Ishikawa (cell line): Measurements from ENCODE around the gene LAD1.

ENCODE experiments used
- CEBPB ChIP-seq: IDR thresholded peaks from 2 replicates; pipeline ENCODE4 v1.6.1; 2012
- CREB1 ChIP-seq: IDR thresholded peaks from 2 replicates; pipeline ENCODE4 v1.6.1; 2012; ENCODE audit warnings: low read depth
- EGR1 ChIP-seq: IDR thresholded peaks from 2 replicates; pipeline ENCODE4 v1.6.1; 2012
- EP300 ChIP-seq: IDR thresholded peaks from 2 replicates; pipeline ENCODE4 v1.6.1; 2012; ENCODE audit warnings: borderline replicate concordance
- FOXM1 ChIP-seq: IDR thresholded peaks from 2 replicates; pipeline ENCODE4 v1.6.1; 2012; ENCODE audit warnings: low read depth, borderline replicate concordance
- MAX ChIP-seq: IDR thresholded peaks from 2 replicates; pipeline ENCODE4 v1.6.1; 2012
- NFIC ChIP-seq: IDR thresholded peaks from 2 replicates; pipeline ENCODE4 v1.6.1; 2012
- RAD21 ChIP-seq: IDR thresholded peaks from 2 replicates; pipeline ENCODE4 v1.6.1; 2012; ENCODE audit warnings: low read depth
- REST ChIP-seq: IDR thresholded peaks from 2 replicates; pipeline ENCODE4 v1.6.1; 2012; ENCODE audit warnings: low read depth, mild to moderate bottlenecking
- TAF1 ChIP-seq: IDR thresholded peaks from 2 replicates; pipeline ENCODE4 v1.6.1; 2012; ENCODE audit warnings: low read depth, mild to moderate bottlenecking
- TCF12 ChIP-seq: IDR thresholded peaks from 2 replicates; pipeline ENCODE4 v1.6.1; 2012; ENCODE audit warnings: low read depth
- TEAD4 ChIP-seq: IDR thresholded peaks from 2 replicates; pipeline ENCODE4 v1.6.1; 2012
- USF1 ChIP-seq: IDR thresholded peaks from 2 replicates; pipeline ENCODE4 v1.6.1; 2012
- YY1 ChIP-seq: IDR thresholded peaks from 2 replicates; pipeline ENCODE4 v1.6.1; 2012; ENCODE audit warnings: low read depth
- ZBTB7A ChIP-seq: IDR thresholded peaks from 2 replicates; pipeline ENCODE4 v1.6.1; 2012; ENCODE audit warnings: low read depth

The LAD1 gene

GRCh38 chr1:201399352-201400126, 415 bp upstream of the LAD1 start:
- TF ChIP-seq NFIC: no peak
- 0 out of 2 replicates have a peak, but pooled peaks have one; percentile 45 for TF ChIP-seq YY1
- peak; percentile 74 for TF ChIP-seq EP300
- TF ChIP-seq USF1: peak; percentile 88
- TF ChIP-seq TAF1: no peak
- no peak for TF ChIP-seq REST
- TF ChIP-seq EGR1: peak; percentile 53
- TF ChIP-seq TCF12: peak; percentile 84; the same call in 1 of the 2 replicates
- TF ChIP-seq ZBTB7A: peak; percentile 100
- peak; percentile 5; the same call in 1 of the 2 replicates for TF ChIP-seq RAD21
- 0 out of 2 replicates have a peak, but pooled peaks have one; percentile 20 for TF ChIP-seq FOXM1
- TF ChIP-seq CREB1: no peak
- TF ChIP-seq TEAD4: no peak; the same call in 1 of the 2 replicates
- TF ChIP-seq MAX: peak; percentile 81
- no peak; the same call in 1 of the 2 replicates for TF ChIP-seq CEBPB

GRCh38 chr1:201397675-201398074, 1.4 kb downstream of the LAD1 start:
- TF ChIP-seq YY1 (no peak), TAF1 (0 out of 2 replicates have a peak, but pooled peaks have one; percentile 4)

GRCh38 chr1:201396861-201397464, 2.2 kb downstream of the LAD1 start:
- peak; percentile 32; the same call in 1 of the 2 replicates for TF ChIP-seq EP300
- no peak for TF ChIP-seq CEBPB
- 0 out of 2 replicates have a peak, but pooled peaks have one; percentile 27 for TF ChIP-seq MAX
- peak; percentile 65 for TF ChIP-seq NFIC
- TF ChIP-seq RAD21: no peak
- no peak; the same call in 1 of the 2 replicates for TF ChIP-seq ZBTB7A

- TF ChIP-seq CREB1 (no peak), YY1 (no peak), FOXM1 (no peak), CEBPB (no peak), ZBTB7A (no peak), USF1 (no peak)
Measured at GRCh38 chr1:201395936-201396335, 3.2 kb downstream of the LAD1 start.

- no peak for TF ChIP-seq EP300
- TF ChIP-seq RAD21: no peak
- TF ChIP-seq CREB1: no peak
- no peak for TF ChIP-seq NFIC
- TF ChIP-seq TCF12: no peak
- TF ChIP-seq CEBPB: no peak
- TF ChIP-seq USF1: no peak
- no peak for TF ChIP-seq MAX
- TF ChIP-seq YY1: no peak
- no peak for TF ChIP-seq TAF1
- no peak for TF ChIP-seq ZBTB7A
Measured at GRCh38 chr1:201394591-201394990, 4.5 kb downstream of the LAD1 start.

- no peak for TF ChIP-seq TAF1
- no peak for TF ChIP-seq TCF12
- TF ChIP-seq CEBPB: no peak
- no peak for TF ChIP-seq FOXM1
- no peak for TF ChIP-seq EP300
- TF ChIP-seq RAD21: no peak
- no peak for TF ChIP-seq MAX
- no peak for TF ChIP-seq CREB1
- TF ChIP-seq YY1: no peak
- no peak for TF ChIP-seq TEAD4
- no peak for TF ChIP-seq USF1
- no peak for TF ChIP-seq REST
- TF ChIP-seq ZBTB7A: no peak
- TF ChIP-seq NFIC: no peak
- TF ChIP-seq EGR1: no peak
Measured at GRCh38 chr1:201393076-201393475, 6.0 kb downstream of the LAD1 start.
